Measurements from ENCODE around the gene TNFSF15.

Gene TNFSF15

DNA sequence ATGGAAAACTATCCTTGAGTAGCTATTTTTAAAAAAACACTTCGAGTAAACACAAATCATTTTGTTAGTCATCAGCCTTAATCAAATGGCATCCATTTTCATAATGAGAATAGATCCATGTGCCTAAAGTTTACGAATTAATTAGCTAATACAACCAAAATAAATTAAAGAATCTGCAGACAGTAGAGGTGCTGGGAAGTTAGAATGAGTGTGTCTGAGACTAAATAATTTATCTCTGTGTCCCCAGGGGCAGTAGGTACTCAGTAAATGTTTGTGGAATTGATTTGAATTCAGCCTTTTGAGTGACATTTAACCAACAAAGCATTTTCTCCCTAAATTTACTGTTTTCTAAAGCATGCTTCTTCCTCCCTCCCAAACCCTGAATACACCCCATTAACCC, 18.6 kb downstream of the TNFSF15 start:
- DNase-seq, result no peak

DNA sequence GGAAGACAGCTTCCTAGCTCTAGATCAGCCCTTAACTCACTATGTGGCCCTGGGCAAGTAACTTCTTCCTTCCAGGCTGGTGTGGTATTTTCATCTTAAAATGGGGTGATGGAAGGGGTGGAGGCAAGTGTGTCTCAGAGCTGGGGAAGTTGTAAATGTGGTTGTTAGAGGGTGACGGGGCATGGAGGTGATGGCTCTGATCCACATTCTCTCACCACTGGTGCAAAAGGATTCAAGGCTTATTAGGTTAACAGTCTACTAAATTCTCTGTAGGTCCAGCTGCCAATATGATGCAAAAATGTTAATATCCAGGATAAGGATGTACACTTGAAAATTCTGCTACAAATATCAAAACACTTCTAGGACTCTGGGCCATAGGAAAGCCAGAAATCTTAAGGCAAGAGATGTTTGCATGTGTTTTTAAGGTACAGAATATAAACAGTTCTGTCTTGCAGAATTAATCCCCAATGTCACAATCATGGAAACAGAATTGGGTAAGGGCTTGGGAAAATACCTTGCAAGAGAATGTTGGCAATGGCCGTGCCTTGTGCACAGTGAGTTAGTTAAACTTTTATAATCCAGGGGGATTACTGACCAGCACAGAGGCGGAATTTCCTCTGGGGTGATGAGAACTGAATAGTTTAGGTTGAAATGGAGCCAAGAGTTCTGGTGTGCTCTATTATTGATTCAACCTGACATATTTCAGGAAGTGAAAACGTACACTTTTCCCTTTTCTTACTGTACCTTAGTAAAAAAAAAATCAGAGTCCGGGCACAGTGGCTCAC, 19.8 kb downstream of the TNFSF15 start:
- no peak for DNase-seq

DNA sequence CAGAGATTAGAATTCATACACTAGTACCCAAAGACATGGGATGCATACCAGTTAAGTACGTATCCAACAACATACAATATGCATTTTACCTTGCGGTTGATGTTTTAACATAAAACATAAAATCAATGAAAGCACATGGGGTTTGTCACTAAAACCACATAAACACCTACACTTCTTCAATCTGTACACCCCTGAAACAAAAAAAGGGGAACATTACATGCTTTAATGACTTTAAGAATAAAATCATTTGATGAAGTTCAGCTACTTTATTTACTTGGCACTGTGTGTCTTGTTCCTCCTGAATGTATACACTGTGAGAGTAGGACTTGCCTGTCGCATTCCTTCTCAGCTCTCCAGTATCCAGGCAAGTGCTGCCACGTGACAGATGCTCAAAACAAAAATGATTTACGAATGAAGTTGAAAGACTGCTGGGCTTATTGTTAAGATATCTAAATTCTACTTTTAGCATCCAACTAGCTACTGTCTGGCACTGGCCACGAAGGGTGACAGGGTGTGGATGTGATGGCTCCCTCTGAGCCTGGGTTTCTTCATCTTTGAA, 21.0 kb downstream of the TNFSF15 start:
- DNase-seq, result no peak

DNA sequence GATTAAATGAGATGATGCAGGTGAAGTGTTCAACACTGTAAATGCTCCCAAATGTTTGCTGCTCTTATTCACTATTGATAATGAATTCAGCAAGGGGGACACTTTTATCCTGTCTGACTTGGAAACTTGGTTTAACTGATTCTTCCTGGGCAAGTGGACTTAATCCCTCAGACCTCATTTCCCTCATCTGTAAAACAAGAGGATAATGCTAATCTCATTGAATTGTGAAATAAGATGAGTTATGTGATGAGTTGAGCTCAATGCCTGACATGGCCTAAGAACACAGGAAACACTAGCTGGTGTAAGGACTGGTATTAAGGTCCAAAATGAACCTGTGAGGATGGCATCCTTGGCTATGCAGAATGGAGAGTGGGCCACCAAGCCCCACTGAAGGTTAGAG, 23.3 kb downstream of the TNFSF15 start:
- no peak for DNase-seq

DNA sequence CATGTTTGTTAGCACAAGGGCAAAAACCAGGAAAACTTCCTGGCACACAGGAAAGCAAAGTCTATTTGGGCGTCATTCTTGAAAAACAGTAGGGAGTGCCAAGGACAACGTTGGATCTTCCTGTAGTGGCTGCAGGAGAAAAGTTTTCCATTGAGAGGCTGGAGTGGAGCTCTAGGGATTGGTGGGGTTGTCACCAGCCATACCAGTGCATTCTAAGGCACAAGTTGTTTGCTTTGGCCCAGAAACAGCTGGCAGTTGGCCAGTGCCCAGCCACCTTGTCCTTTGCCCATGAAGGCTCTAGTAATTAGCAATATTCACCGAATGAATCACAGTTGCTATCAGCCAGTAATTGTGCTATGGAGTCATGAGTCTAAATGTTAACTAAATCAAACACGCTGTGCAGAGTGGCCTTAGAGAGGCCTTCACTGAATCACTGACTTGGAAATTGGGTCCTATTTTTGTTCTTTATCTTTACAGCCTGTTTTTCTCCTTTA, 26.4 kb downstream of the TNFSF15 start:
- peak in 1 of 2 experiments; percentile 10 for DNase-seq

DNA sequence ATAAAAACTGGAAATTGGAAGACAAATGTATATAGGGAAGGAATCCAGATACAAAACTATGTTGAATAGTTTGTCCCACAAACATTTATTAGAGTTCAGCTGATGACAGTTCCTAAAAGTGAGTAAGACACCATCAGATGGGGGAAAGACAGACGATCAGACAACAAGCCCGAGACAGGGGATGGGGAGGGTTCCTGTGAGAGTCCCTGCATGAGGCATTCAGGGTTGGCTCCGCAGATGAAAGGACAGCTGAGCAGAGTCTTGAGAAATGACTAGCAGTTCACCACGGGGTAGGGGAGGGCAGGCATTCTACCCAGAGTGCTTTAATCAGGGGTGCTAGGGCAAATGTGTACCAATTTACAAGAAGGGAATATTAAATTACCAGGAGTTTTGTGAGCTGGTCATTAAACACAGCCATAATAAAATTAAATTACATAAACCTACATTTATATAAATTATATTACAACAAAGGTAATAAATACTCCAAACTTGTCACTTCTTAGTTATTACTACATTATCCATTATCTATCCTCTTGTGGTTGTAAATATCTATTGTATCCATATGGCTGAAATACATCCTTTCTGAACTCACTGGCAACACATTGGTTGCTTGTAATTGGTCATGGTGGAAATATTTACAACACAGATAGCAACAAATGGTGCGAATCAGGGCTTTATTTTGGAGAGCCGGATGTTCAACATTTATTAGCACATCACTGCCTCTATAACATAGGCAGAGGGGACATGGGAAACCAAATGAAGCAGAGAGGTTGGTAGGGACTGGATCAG, 27.8 kb downstream of the TNFSF15 start:
- no peak for DNase-seq

DNA sequence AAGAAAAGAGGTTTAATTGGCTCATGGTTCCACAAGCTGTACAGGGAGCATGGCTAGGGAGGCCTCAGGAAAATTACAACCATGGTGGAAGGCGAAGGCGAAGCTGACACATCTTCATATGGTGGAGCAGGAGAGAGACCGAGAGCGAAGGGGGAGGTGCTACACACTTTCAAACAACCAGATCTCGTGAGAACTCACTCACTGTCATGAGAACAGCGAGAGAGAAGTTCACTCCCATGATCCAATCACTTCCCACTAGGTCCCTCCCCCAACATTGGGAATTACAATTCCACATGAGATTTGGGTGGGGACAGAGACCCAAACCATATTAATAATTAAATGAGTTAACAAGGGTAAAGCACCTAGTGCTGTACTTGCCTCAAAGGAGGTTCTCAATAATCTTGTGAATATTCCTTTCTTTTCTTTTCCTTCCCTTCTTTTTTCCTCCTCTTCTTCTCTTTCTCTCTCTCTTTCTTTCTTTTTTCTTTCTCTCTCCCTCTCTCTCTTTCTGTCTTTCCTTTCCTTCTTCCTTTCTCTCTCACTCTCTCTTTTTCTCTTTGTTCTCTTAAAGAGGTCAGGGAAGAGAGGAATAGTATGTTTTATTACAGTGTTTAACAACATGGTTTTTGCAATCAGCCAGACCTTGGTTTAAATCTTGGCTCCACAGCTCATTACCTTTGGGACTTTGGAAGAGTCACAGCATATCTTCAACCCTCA, 29.0 kb downstream of the TNFSF15 start:
- DNase-seq, result no peak

DNA sequence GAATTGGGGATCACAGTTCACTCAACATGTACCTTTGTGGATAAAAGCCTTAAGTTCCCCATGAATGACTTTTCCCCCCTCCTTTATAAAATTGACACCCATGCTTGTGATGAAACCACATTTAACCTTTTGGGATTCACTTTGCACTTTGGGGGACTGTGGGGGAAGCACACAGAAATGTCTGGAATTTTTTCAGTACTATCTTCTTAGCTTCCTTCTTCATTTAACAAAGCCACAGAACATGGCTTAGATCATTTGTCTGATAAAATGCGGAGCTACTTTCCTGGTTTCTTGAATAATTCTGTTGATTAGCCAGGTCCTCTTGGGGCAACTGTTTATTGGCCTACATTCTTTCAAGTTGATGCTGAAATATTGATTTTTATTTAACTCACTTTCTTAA, 29.9 kb downstream of the TNFSF15 start:
- DNase-seq, result no peak

DNA sequence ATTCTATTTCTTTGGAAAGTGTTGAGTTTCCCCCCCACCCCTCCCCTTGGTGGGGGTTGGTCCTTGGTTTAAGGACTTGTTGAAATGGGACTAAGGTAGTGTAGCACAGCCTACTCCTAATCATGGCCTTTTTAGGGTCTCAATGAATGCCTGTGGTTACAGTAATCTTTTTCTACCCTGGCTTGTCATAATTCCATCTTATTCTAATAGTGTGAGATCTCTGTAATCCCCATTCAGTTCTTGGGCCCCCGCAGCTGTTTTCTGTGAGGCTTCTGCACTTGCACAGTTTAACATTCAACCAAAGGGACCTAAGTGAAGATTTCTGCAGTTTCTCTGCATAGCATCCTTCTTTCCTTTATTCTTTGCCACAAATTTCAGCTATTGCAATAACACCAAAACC, 30.7 kb downstream of the TNFSF15 start:
- DNase-seq, result no peak

DNA sequence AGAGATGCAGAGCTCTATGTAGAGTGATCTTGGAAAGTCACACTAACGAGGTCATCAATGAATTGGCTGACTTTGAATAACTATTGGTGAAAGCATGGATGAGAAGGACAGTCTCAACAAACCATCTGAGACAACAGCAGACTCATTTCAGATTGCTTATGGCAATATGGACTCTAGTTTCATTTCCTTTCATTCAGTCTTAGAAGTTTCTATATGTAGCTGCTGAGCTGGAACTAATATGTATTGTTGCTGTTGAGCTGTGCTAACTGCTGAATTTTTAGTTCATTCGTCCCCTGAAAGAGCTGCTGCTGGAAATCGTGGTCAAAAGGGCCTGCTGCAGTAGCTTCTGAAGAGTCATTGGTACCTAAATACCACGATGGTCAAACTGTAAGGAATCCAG, 31.3 kb downstream of the TNFSF15 start:
- DNase-seq, result no peak

DNA sequence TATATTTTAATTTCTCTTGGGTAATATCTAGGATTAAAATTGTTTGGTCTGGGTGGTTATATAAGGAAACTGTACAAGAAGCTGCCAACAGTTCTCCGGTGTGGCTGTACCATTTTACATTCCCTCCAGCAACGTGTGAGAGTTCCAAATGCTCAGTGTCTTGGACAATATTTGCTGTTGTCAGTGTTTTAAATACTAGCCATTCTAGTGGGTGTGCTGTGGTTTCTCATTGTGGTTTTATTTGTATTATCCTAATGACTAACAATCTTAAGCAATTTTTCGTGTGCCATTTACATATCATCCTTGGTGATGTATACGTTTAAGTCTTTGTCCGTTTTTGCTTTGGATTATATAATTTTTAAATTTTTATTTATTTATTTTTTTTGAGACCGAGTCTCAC, 34.0 kb downstream of the TNFSF15 start:
- DNase-seq, result no peak

DNA sequence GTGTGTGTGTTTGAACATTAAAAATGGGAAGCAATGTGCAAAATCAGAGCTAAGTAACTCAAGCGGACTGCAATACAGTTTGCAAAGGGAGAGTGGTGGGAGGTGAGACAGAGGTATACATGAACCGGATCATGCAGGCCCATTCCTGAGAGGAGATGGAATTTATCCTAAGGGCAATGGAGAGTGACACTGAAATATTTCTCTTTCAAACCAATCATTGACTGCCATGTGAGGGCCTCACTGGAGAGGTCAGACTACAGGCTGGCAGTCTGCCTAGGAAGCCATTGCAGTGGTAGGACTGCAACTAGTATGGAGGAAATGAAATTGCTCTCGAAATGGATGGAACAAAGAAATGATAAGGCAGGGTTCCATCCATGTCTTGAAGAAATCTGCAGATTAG, 34.8 kb downstream of the TNFSF15 start:
- no peak for DNase-seq

DNA sequence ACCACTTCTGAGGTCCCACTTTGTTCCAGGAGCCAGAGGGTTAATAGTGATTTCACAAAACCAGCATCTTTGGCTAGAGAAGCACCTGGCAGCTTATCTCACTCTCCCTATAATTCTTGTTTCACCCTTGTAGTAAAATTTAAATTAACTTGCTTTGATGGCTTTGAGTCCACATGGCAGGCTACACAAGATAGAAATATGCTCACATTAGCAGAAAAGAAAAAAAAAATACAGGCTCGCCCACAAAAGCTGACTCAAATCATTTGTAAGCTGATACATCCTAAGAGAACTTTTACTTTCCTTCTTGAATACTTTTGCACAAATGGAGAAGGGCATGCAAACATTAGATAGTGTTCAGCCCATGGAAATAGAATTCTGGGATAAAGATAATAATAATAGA, 36.2 kb downstream of the TNFSF15 start:
- DNase-seq, result no peak

DNA sequence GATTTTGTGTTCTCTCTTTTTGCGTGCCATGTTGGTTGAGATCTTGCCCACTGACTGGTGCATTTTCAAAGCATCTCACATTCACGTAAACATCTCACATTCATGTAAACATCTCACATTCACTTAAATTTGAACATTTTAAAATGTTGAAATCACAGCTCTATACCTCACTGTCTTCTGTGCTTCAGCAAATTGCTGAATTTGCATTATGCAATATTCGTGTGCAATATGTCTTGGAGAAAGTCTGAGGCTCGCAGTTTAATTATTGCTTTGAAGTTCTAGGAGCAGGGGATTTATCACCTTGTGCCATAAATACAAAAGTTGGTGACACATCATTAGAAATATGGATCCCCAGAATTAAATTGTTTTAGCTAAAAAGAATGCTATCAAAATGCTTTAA, 42.6 kb downstream of the TNFSF15 start:
- DNase-seq, result no peak

DNA sequence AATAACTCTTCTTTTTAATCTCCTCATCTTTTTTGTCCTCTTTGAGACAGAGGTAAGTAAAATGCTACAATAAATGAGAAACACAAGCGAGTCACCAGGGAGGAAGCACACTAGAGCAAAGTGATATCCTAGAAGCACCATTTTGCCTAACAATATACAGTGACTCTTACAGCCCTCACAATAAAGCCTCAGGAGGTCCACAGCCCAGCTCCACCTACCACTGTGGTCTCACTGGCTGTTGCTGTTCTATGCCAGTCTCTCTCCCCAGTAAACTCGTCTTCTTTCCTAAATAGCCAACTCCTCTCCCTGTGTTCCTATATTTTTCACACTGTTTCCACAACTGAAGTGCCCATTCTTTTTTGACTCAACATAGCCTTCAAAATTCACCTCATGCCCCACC, 44.3 kb downstream of the TNFSF15 start:
- no peak for DNase-seq

DNA sequence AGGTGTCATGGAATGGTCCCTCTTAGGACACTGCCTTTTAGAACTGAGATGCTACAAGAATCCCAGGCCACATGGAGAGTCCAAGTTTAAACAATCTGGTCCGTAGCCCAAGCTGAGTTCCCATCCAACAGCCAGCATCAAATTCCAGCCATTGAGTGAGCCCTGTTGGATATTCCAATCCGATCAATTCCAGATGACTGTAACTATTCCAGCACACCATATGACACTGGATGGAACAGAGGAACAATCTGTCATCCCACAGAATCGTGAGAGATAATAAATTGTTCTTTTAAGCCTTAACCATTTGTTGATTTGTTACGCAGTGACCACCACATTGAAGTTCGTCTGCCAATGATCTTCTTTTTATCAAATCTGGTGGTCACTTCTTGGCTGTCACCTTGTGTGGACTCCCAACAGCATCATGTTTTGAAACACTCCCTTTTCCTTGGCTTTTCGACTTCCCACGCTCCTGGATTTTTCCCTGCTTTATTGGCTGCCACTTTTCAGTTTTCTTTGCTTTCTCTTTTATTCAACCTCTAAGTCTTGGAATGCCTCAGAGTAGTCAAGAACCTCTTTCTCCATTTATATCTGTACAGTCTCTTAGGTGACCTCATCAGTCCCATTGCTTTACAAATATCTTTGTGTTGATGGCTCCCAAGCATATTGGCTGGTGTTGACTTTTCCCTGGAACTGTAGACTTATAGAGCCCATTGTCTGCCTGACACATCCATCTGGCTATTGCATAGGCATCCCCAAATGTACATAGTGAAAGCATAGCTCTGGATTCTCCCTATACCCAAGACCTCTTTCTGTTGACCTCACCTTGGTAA, 46.1 kb downstream of the TNFSF15 start:
- no peak for DNase-seq

DNA sequence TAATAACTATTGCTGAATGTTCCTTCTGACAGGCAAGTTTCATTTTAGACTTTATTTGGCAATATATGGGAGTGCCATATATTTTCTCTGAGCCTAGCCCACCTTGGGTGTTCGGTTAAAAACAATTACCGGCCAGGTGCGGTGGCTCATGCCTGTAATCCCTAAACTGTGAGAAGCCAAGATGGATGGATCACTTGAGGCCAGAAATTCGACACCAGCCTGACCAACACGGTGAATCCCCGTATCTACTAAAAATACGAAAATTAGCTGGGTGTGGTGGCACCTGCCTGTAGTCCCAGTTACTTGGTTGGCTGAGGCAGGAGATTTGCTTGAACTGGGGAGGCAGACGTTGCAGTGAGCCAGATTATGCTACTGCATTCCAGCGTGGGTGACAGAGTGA, 47.9 kb downstream of the TNFSF15 start:
- DNase-seq, result no peak

DNA sequence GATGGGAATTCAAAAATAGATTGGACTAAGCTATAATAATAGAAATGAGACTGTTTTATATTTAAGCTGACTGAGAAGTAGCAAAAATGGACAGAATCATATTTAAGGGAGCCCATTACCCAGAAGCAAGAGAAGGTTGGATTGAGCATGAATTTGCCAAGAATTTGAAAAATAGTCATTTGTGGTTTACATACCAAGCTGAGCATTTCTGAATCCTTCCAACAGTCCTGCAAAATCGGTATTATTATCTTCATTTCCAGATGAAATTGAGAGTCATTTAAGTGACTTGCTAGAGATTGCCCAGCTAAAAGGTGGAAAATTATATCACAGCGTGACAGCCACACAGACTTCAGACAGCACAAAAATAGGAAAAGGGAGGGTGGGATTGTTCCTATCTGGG, 48.4 kb downstream of the TNFSF15 start:
- DNase-seq, result no peak

DNA sequence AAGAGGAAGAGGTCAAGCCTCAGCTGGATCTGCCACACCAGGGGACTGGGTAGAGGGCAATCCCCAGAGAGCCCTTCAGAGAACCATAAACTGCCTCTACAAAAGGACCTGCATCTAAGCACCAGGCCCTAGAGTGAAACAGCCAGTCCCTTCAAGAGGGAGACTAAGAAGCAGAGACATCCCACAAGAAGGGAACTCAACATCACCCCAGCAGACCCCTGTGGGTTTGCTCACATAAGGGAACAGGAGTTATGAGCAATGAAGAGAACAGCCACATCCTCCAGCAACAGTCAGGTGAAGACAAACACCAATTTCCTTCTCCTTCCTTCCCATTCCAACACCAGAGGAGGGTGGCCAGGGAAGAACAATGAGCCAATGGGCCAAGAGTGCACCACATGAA, 48.9 kb downstream of the TNFSF15 start:
- no peak for DNase-seq

DNA sequence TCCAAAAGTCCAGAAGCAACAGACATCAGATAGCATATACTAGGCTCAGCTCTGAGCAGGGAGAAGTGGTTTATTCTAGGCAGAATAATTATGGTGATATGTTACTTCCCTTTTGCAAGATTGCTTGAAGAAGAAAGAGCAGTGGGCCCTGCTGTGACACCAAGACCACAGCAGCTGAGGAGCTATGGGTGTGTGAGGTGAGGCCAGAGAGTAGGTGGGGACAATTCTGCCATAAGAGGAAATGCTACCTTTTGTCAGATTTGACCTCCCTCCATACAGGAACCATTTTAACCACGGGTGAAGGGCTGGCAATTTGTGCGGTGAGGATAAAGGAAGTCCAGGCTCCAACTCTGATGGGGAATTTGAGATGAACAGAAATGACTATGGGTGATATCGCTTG, 51.3 kb downstream of the TNFSF15 start:
- DNase-seq, result no peak

DNA sequence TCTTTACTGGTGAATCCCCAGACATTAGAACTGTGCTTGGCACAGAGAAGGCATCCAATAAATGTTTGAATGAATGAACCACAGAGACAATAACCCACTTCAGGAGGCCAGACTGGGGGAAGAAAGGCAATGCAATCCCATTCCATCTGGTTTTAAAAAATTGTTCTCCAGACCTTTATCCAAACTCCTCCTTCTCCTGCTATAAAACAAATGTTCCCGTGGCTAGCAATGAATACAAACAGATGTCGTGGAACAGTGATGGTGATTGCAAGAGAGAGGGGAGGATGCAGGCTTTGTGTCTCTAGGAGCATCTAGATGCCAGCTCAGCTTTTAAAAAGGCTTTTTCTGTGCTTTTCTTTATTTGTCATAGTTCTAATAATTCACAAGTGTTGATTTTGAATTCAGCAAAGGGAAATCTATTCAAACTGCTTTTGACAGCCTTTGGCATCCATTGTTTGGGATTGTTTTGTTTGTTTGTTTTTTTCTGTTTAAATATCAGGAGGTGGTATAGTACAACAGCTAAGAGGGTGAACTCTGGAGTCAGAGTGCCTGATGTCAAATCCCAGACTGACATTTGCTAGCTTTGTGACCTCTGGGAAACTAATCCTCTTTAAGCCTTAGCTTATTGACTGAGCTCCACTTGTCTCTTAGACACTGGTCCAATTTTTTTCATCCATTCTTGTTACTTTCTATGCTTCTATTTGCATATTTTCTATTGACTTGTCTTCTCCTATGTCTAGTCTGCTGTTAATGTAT, 59.1 kb downstream of the TNFSF15 start:
- DNase-seq, result no peak
